Measurements from ENCODE around the gene DCTD. TPM values are rescaled to one million over a fixed set of nuclear protein-coding genes. Genes with fewer than 3 reads are reported as not detected.

The DCTD gene
- total and polyA plus RNA-seq, 10 of the 15 experiments (the other 5 are each of a cell fraction or from before 2014, with no cell fraction given), result 37.8 to 137 (median 92.1) TPM

- no peak for TF ChIP-seq ZNF592 (IDR thresholded peaks at IDR 0.05)
- TF ChIP-seq ZNF217 (IDR thresholded peaks at IDR 0.05), result no peak
- no peak for TF ChIP-seq YBX1 (IDR thresholded peaks at IDR 0.05)
These were observed 14.6 kb upstream of the DCTD start (continued) for GRCh38 chr4:182931691-182932345.

- H3K79me2 ChIP-seq (ENCODE audit: control insufficient read depth, insufficient read depth, low read length), result no peaks in the 10 kb centered on the region
- in situ Hi-C loops (cut with MboI), result no loop called here
- ATAC-seq, result no peak
- RAD21 ChIA-PET (ENCODE audit: unreplicated experiment), result no interaction called here
- no peaks in the 10 kb centered on the region for H4K20me1 ChIP-seq (ENCODE audit: control insufficient read depth, insufficient read depth)
- FAIRE-seq, result no peak
- WGBS (ENCODE audit: insufficient coverage, insufficient replicate concordance, low lambda C conversion rate, missing lambda C conversion rate), result 73% methylated on average over 6 of the region's 6 CpGs
- CTCF ChIA-PET, result interaction anchor here (1.0 to 1.3 kb wide), 2 partner anchors 320 to 331 kb away, joined by 3 read pairs; no protein-coding TSS in a partner anchor
- POLR2A ChIA-PET, result no interaction called here
- TF ChIP-seq POU2F2 (IDR thresholded peaks at IDR 0.05; ENCODE audit: borderline replicate concordance, low read depth, low read length), result no peak
- H3K9me3 ChIP-seq (replicated peaks; ENCODE audit: control insufficient read depth, insufficient read depth, low read length), result no peaks in the 10 kb centered on the region
- no TSS peak for BruUV-seq (replicated peaks)
- no peak for DNase-seq (ENCODE audit: low read depth, low spot score)
- no peaks in the 10 kb centered on the region for H3K36me3 ChIP-seq (ENCODE audit: control insufficient read depth in 2 of 2, insufficient read depth in 2 of 2, low read length in 1 of 2)
- H3K27ac ChIP-seq (ENCODE audit: control insufficient read depth, insufficient read depth), result no peak overlapping the region
- H3K4me3 ChIP-seq, result no peak overlapping the region
- H2AFZ ChIP-seq (ENCODE audit: control insufficient read depth, low read depth, low read length), result no peak overlapping the region
- no peaks in the 10 kb centered on the region; a peak in 1 of 4 replicates for H3K27me3 ChIP-seq (replicated peaks in 1 of 2; ENCODE audit: control insufficient read depth in 2 of 2, insufficient read depth in 2 of 2, low read length in 1 of 2)
- no peak overlapping the region for H3K9ac ChIP-seq (ENCODE audit: control insufficient read depth, insufficient read depth, low read length)
- H3K4me1 ChIP-seq (ENCODE audit: control insufficient read depth, insufficient read depth, low read length), result no peaks in the 10 kb centered on the region
- intact Hi-C loops (cut with micrococcal nuclease; ENCODE audit: unreplicated experiment), result loop anchor here (10.0 kb wide), 1 partner anchor 474 kb away; no protein-coding TSS in a partner anchor
- SMC1A ChIA-PET (ENCODE audit: uncharacterized antibody, unreplicated experiment), result no interaction called here
- H3K4me2 ChIP-seq (ENCODE audit: control insufficient read depth, insufficient read depth), result no peak overlapping the region
These were observed 13.7 kb upstream of the DCTD start for GRCh38 chr4:182930889-182931288.
